GM12891 (cell line): ENCODE measurements around the gene ITFG1.
"Not testable (repeated sequence)": the region's sequence is repeated elsewhere in the genome, so short reads cannot be mapped to it uniquely, and the experiment has no call there.

Source experiments
- DNase-seq: peaks from one replicate; pipeline ENCODE4 v3.0.0; 2011; ENCODE audit warnings: low spot score; ENCODE audit not compliant: insufficient read length
- FAIRE-seq: peaks from 2 replicates; lab custom pipeline; 2011; peaks lifted over from hg19 to GRCh38; lab: Jason Lieb, UNC
- PAX5 ChIP-seq: IDR thresholded peaks from 2 replicates; pipeline ENCODE4 v1.6.1; 2011; ENCODE audit warnings: low read length, moderate library complexity, mild to moderate bottlenecking; ENCODE audit not compliant: insufficient read depth, severe bottlenecking
- POLR2A ChIP-seq: IDR thresholded peaks from 2 replicates; pipeline ENCODE4 v1.6.1; 2011; ENCODE audit warnings: low read depth, low read length, control low read depth
- POLR2AphosphoS5 ChIP-seq: IDR thresholded peaks from 2 replicates; pipeline ENCODE4 v1.6.1; 2011; ENCODE audit warnings: low read depth, low read length, control low read depth
- POU2F2 ChIP-seq: IDR thresholded peaks from 2 replicates; pipeline ENCODE4 v1.6.1; 2011; ENCODE audit warnings: low read depth, mild to moderate bottlenecking, control low read depth, low read length, moderate library complexity
- SPI1 ChIP-seq: IDR thresholded peaks from 2 replicates; pipeline ENCODE4 v1.6.1; 2011; ENCODE audit warnings: low read depth, low read length, control low read depth
- TAF1 ChIP-seq: IDR thresholded peaks from 2 replicates; pipeline ENCODE4 v1.6.1; 2011; ENCODE audit warnings: low read depth, low read length, control low read depth

The ITFG1 gene

DNA sequence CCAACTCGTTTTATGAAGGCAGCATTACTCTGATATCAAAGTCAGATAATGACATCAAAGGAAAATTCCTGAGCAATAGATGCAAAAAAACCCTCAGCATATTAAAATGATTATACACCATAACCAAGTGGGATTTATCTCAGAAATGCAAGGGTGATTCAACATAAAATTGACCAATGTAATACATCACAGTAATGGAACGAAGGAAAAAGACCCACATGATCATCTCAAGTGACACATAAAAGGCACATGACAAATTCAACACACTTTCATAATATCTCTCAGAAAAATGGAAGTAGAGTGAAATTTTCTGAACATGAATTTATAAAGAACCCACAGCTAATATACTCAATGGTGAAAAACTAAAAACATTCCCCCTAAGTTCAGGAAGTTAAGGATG is 118.8 kb downstream of the ITFG1 start:
- no peak for FAIRE-seq
- TF ChIP-seq SPI1: no peak
- TF ChIP-seq POLR2A: no peak
- TF ChIP-seq POU2F2: no peak
- no peak for TF ChIP-seq PAX5
- TF ChIP-seq POLR2AphosphoS5: no peak
- TF ChIP-seq TAF1: no peak
- DNase-seq: no peak

DNA sequence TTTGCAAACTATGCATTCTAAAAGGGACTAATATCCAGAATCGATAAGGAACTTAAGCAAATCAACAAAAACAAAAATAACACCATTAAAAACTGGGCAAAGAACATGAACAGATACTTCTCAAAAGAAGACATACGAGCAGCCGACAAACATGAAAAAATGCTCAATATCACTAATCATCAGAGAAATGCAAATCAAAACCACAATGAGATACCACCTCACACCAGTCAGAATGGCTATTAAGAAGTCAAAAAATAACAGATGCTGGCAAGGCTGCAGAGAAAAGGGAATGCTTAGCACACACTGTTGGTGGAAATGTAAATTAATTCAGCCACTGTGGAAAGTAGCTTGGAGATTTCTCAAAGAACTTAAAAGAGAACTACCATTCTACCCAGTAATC is 130.3 kb downstream of the ITFG1 start:
- FAIRE-seq, DNase-seq: not testable (repeated sequence)

DNA sequence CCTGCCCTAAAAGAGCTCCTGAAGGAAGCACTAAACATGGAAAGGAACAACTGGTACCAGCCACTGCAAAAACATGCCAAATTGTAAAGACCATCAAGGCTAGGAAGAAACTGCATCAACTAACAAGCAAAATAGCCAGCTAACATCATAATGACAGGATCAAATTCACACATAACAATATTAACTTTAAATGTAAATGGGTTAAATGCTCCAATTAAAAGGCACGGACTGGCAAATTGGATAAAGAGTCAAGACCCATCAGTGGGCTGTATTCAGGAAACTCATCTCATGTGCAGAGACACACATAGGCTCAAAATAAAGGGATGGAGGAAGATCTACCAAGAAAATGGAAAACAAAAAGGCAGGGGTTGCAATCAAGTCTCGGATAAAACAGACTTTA is 136.6 kb downstream of the ITFG1 start:
- not testable (repeated sequence) for DNase-seq, FAIRE-seq

DNA sequence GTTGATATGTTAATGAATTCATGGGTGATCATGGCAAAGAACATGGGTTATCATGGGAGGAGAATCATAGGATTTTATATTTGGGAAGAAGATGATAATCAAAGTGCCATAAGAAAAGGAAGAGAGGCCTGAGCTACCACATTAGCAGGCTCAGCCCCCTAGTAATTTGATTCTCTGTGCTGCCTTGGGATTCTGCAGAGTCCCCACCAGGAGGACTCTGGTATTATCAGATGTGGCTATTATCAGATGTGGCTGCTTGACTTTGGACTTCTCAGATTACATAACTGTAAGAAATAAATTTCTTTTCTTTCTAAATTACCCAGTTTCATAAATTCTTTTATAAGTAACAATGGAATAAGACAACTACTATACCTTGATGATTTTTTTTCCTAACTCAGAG is 137.6 kb downstream of the ITFG1 start:
- TF ChIP-seq POU2F2 (no peak), TAF1 (no peak), PAX5 (no peak), POLR2AphosphoS5 (no peak), SPI1 (no peak), POLR2A (no peak)
- DNase-seq (no peak), FAIRE-seq (no peak)

DNA sequence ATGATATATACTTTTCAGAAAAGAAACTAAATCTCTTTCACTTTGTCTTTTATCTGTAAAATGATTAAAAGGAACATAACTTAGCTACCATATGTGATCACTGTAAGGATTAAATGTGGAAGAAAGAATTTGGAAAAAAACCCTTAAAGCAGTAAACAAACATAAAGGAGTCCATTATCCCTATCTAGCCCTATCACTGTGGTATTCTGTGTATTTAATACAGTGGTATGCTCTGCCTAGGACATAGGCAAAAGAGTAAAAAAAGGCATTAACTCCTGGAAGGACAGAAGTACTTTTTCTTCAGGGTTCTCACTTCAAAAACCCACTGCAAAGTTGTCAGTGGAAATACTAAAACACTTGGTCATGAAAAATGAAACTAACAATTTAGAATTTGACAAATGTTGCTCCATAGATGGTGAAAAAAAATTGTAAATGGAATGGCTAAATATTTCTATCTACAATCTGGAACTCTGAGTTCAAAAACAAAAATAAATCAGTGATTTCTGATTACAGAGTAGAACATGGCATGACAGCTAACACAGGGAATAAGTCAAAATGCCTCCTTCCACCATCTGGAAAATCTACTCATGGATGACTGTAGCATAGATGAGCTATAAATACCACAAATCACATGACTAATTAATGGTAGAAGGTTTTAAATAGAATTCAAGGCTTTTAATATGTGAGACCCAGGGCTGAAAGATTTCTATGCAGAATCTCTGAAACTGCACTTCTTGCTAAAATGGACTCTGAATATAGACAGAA is 140.1 kb downstream of the ITFG1 start:
- FAIRE-seq (no peak), DNase-seq (no peak)
- TF ChIP-seq POLR2A (no peak), POLR2AphosphoS5 (no peak), POU2F2 (no peak), SPI1 (no peak), PAX5 (no peak), TAF1 (no peak)

DNA sequence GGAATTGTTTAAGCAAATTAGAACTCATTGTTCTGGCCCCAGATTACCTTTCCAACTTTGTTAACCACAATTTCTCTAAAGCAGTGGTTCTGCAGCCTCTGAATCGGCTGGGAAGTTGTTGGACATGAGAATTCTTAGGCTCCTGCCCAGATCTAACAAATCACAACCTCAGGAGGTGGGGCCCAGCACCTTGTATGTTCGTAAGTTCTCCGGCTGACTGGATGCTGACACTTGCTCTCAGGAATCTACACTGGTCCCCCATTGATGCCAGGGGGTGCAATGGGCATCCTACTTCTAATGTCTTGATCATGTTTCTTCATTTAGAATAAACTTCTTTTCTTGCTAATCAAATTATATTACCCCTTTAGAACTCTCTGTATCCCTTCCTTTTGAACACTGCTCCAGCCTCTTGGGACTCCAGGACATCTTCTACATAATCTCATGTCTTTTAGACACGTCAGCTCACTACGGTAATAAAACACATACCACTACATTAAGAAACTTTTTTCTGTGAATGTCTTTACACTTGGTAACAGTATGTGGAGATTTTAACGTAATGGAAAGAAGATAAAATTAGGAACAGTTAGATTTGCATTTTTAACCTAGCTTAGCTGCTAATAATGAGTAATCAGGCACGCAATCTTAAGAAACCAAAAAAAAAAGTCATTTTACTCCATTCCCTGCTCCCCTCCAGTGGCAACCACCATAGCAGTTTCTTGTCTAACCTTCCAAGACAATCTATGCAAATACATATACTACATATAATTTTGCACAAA is 143.2 kb downstream of the ITFG1 start:
- TF ChIP-seq POLR2AphosphoS5: no peak
- no peak for TF ChIP-seq POLR2A
- no peak for TF ChIP-seq PAX5
- no peak for TF ChIP-seq TAF1
- TF ChIP-seq SPI1: no peak
- no peak for TF ChIP-seq POU2F2
- FAIRE-seq (no peak), DNase-seq (no peak)

DNA sequence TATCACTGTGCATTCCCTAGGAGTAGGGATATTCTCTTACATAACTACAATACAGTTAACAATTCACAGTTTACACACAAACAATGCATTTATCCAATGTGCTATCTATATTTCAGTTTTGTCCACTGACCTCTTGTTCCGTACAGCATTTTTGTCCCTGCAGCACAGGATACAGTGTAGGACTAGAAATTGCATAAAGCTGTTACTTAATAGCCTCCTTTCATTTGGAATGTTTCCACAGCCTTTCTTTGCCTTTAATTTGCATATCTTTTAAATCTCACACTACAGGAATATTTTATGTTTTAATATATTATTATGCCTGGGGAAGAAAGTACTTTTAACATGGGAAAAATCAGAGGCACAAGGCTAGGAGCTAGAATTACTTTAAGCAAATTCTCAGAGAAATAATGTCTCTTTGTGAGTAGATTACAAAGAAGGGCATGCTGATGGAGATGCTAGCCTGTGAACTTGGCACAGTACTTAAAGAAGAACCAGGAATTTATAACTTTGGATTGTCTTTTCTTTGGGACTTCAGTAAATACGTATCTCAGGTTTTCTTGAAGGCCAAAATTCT is 144.3 kb downstream of the ITFG1 start:
- no peak for TF ChIP-seq POLR2AphosphoS5
- no peak for TF ChIP-seq SPI1
- no peak for TF ChIP-seq POLR2A
- TF ChIP-seq TAF1: no peak
- TF ChIP-seq PAX5: no peak
- TF ChIP-seq POU2F2: no peak
- DNase-seq (no peak), FAIRE-seq (no peak)

DNA sequence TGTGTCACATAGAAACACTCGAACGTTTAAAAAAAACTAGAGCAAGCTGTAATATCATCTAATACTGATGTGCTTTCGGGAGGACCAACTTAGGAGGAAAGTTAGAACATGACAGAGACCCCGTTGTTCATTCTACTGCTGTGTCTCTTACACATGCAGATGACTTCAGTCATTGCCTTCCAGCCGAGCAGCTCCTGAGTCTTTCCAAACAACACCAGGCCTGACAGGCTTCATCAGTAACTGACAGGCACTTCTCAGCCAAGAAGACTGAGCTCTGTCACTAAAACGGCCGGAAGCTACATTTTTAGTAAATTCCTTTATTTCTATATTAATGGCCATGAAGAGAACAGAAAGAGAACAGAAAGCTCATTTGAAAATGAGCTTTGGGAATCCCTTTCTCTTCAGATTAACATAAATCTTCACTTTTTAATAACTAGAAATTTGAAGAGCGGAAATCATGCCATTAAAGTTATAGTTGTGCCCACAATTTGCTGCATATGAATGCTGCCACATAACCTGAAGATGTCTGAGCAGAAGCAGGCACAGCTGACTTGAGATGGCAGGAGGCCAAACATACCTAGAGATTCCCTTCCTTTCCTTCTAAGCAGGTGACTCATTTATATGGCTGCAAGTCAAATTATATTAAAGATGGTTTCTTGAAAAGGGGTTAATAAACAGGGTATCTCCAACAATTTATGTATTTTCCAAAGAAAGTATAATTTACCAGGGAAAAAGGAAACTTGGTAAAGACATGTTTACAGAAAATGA is 148.9 kb downstream of the ITFG1 start:
- TF ChIP-seq POLR2A (no peak), POU2F2 (no peak)
- DNase-seq: no peak
- FAIRE-seq: no peak

DNA sequence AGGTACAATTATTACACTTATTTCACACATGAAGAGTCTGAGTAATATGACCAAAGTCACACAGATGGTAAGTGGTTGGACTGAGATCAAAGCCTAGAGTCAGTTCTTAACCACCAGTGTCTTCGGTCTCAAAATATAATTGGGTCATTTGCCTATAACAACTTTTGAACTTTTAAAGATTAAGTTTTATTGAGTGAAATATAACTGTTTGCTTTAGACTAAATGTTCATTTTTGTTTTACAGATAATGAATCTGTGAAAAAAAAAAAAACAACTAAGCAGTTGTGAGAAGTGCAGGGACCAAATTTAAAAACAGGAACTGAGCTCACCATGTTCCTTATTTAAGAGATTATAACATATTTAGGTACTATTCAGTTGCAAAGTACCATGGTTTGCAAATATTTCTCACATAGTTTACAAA is 150.1 kb downstream of the ITFG1 start:
- TF ChIP-seq POU2F2 (no peak), SPI1 (peak; percentile 89)
- FAIRE-seq (peak; percentile 52), DNase-seq (no peak)
